Measurements from ENCODE around the gene CFAP74.

DNA sequence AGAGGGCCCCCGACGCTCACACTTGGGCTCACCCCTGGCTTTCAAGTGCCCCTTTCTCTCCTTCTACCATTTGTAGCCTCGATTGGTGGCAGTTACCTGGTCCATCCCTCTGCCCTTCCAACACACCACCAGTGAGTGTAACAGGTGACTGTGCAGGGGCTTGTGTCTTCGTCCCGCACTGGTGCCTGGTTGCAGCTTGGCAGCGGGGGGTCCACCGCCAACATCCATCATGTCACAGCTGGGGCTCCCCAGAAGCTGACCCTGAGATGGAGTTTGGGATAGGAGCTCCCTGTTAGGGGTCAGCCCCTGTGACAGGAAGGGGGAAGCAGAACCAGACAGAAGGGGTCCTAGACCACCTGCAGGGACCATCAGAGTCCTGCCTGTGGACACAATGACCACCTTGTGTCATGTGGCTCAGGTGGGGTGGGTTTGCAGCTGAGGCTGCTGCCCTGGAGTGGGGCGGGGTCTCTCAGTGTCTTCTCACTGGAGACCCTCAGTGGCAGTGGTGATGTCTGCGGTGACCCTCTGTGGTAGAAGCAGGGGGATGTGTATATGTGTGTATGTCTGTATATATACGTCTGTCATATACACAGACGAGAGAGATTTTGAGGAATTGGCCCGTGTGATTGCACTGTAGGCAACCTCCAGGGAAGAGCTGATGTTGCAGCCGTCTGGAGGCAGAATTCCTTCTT, 92.1 kb downstream of the CFAP74 start:
- TF ChIP-seq CTCF (IDR thresholded peaks at IDR 0.05) (no peak), POLR2A (IDR thresholded peaks at IDR 0.05) (no peak)
